Measurements from ENCODE around the gene MAN1C1.
"Not testable (repeated sequence)": the region's sequence is repeated elsewhere in the genome, so short reads cannot be mapped to it uniquely, and the experiment has no call there.

Gene MAN1C1

GRCh38 chr1:25658791-25659431 lies 42.3 kb downstream of the MAN1C1 start:
- peak overlapping the region in 1 of 2 donors; percentile 33 for H3K27ac ChIP-seq
- no peak overlapping the region for H3K4me3 ChIP-seq
- peak; percentile 73 for DNase-seq (ENCODE audit: low spot score)
- TF ChIP-seq, protein P1, sequence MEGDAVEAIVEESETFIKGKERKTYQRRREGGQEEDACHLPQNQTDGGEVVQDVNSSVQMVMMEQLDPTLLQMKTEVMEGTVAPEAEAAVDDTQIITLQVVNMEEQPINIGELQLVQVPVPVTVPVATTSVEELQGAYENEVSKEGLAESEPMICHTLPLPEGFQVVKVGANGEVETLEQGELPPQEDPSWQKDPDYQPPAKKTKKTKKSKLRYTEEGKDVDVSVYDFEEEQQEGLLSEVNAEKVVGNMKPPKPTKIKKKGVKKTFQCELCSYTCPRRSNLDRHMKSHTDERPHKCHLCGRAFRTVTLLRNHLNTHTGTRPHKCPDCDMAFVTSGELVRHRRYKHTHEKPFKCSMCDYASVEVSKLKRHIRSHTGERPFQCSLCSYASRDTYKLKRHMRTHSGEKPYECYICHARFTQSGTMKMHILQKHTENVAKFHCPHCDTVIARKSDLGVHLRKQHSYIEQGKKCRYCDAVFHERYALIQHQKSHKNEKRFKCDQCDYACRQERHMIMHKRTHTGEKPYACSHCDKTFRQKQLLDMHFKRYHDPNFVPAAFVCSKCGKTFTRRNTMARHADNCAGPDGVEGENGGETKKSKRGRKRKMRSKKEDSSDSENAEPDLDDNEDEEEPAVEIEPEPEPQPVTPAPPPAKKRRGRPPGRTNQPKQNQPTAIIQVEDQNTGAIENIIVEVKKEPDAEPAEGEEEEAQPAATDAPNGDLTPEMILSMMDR (IDR thresholded peaks at IDR 0.05), result no peak

GRCh38 chr1:25661043-25661815 lies 44.6 kb downstream of the MAN1C1 start:
- Histone ChIP-seq H3K27ac (no peak overlapping the region), H3K4me3 (no peak overlapping the region)
- DNase-seq (ENCODE audit: low spot score), result peak; percentile 24
- TF ChIP-seq, protein P1 (IDR thresholded peaks at IDR 0.05), result no peak

GRCh38 chr1:25662061-25662460 lies 45.5 kb downstream of the MAN1C1 start:
- Histone ChIP-seq H3K4me3 (no peak overlapping the region), H3K27ac (no peak overlapping the region)
- DNase-seq (ENCODE audit: low spot score), result peak; percentile 28
- TF ChIP-seq, protein P1 (IDR thresholded peaks at IDR 0.05), result no peak

- DNase-seq (ENCODE audit: low spot score); H3K4me3 ChIP-seq; H3K27ac ChIP-seq: not testable (repeated sequence)
Measured at GRCh38 chr1:25662959-25663358, 46.4 kb downstream of the MAN1C1 start.

- no peak overlapping the region for H3K27ac ChIP-seq
- no peak overlapping the region for H3K4me3 ChIP-seq
- TF ChIP-seq, protein P1 (IDR thresholded peaks at IDR 0.05), result no peak
- DNase-seq (ENCODE audit: low spot score), result no peak
Measured at GRCh38 chr1:25664357-25665199, 48.0 kb downstream of the MAN1C1 start.

GRCh38 chr1:25666460-25666859 lies 49.9 kb downstream of the MAN1C1 start:
- no peak overlapping the region for H3K27ac ChIP-seq
- no peak for DNase-seq (ENCODE audit: low spot score)
- no peak overlapping the region for H3K4me3 ChIP-seq
- TF ChIP-seq, protein P1 (IDR thresholded peaks at IDR 0.05), result no peak

GRCh38 chr1:25668931-25669573 lies 52.5 kb downstream of the MAN1C1 start:
- Histone ChIP-seq H3K27ac (no peak overlapping the region), H3K4me3 (no peak overlapping the region)
- TF ChIP-seq, protein P1 (IDR thresholded peaks at IDR 0.05), result no peak
- DNase-seq (ENCODE audit: low spot score), result no peak

Data from coronary artery (tissue), 2 donors.